Activated CD4-positive, alpha-beta memory T cell treated with anti-CD3 and anti-CD28 coated beads, Interleukin-2, amount 10 ng/mL, durations not matched to agents 7 days and 5 days (primary cell): ENCODE measurements around the gene GBA2. TPM values are rescaled to one million over a fixed set of nuclear protein-coding genes. Genes with fewer than 3 reads are reported as not detected.

ENCODE experiments used
- CTCF ChIA-PET: fragments of 350-600 bp; sonication (Branson Sonifier 250); formaldehyde crosslinking; loops from one replicate; lab custom pipeline; 2021; ENCODE audit warnings: antibody characterized with exemption, inconsistent platforms; lab: Charles Lee
- POLR2A ChIA-PET: fragments of 350-600 bp; sonication (Branson Sonifier 250); formaldehyde crosslinking; loops from one replicate; lab custom pipeline; 2021; ENCODE audit warnings: antibody characterized with exemption; lab: Charles Lee
- DNase-seq: peaks from one replicate; pipeline ENCODE4 v3.0.0-alpha.2; 2020
- H3K27ac Mint-ChIP-seq: one replicate; pipeline ENCODE4 v1.8.0; 2021; ENCODE audit warnings: mild to moderate bottlenecking, mixed read lengths
- H3K27me3 Mint-ChIP-seq: one replicate; pipeline ENCODE4 v1.8.0; 2021; ENCODE audit warnings: mixed read lengths
- H3K36me3 Mint-ChIP-seq: one replicate; pipeline ENCODE4 v1.8.0; 2021; ENCODE audit warnings: low read depth, mixed read lengths
- H3K4me1 Mint-ChIP-seq: one replicate; pipeline ENCODE4 v1.8.0; 2021; ENCODE audit warnings: mixed read lengths
- H3K4me3 Mint-ChIP-seq: one replicate; pipeline ENCODE4 v1.8.0; 2021; ENCODE audit warnings: mild to moderate bottlenecking, mixed read lengths
- H3K9me3 Mint-ChIP-seq: one replicate; pipeline ENCODE4 v1.8.0; 2021; ENCODE audit warnings: mixed read lengths
- total RNA-seq, 2 experiments: library from RNA; stranded (reverse); gene quantifications; one replicate each; pipeline ENCODE4 v1.2.3, GENCODE V29; 2021

GBA2 gene
- total RNA-seq, 2 experiments from 2014 or later, result 45.8 to 49.1 TPM

- CTCF ChIA-PET, result interaction anchor here (0.6 to 1.8 kb wide), 3 partner anchors 10 to 156 kb away, joined by 3 to 7 read pairs (median 4); partner anchors contain the start of gene RGP1
- no peak overlapping the region for H3K4me3 Mint-ChIP-seq
- no peak for DNase-seq
- H3K27me3 Mint-ChIP-seq, result no peaks in the 10 kb centered on the region
- peaks cover 7% of the 10 kb centered on the region for H3K36me3 Mint-ChIP-seq
- no peaks in the 10 kb centered on the region for H3K9me3 Mint-ChIP-seq
- peaks cover 40% of the 10 kb centered on the region for H3K4me1 Mint-ChIP-seq
- no peak overlapping the region for H3K27ac Mint-ChIP-seq
- POLR2A ChIA-PET, result interaction anchor here (1.5 to 2.9 kb wide), 2 partner anchors 11 to 12 kb away, joined by 5 to 18 read pairs; partner anchors contain the start of genes GBA2 and RGP1
Observed at GRCh38 chr9:35759795-35760194, 10.8 kb upstream of the GBA2 start.

- no peak for DNase-seq
- H3K9me3 Mint-ChIP-seq, result no peaks in the 10 kb centered on the region
- peak overlapping the region; percentile 90 for H3K4me3 Mint-ChIP-seq
- H3K36me3 Mint-ChIP-seq, result peaks cover 11% of the 10 kb centered on the region
- peak overlapping the region; percentile 0 for H3K27ac Mint-ChIP-seq
- no peaks in the 10 kb centered on the region for H3K27me3 Mint-ChIP-seq
- H3K4me1 Mint-ChIP-seq, result peaks cover 40% of the 10 kb centered on the region
- POLR2A ChIA-PET, result interaction anchor here (0.9 to 1.5 kb wide), 2 partner anchors 11 to 67 kb away, joined by 3 to 6 read pairs; no protein-coding TSS in a partner anchor
- CTCF ChIA-PET, result interaction anchor here (1.2 to 1.8 kb wide), 3 partner anchors 9 to 249 kb away, joined by 3 to 7 read pairs (median 4); partner anchors contain the start of gene RGP1
Observed at GRCh38 chr9:35758475-35759050, 9.5 kb upstream of the GBA2 start.

- peaks cover 40% of the 10 kb centered on the region for H3K4me1 Mint-ChIP-seq
- ChIA-PET POLR2A (interaction anchor here (1.5 kb wide), 1 partner anchor 10 kb away, joined by 6 read pairs; no protein-coding TSS in a partner anchor), CTCF (interaction anchor here (1.2 to 1.8 kb wide), 2 partner anchors 154 to 250 kb away, joined by 3 to 7 read pairs; no protein-coding TSS in a partner anchor)
- no peak for DNase-seq
- H3K9me3 Mint-ChIP-seq, result no peaks in the 10 kb centered on the region
- peak overlapping the region; percentile 90 for H3K4me3 Mint-ChIP-seq
- no peaks in the 10 kb centered on the region for H3K27me3 Mint-ChIP-seq
- H3K36me3 Mint-ChIP-seq, result peaks cover 16% of the 10 kb centered on the region
- H3K27ac Mint-ChIP-seq, result peak overlapping the region; percentile 55
Observed at GRCh38 chr9:35757892-35758275, 8.9 kb upstream of the GBA2 start.

- H3K36me3 Mint-ChIP-seq, result peaks cover 22% of the 10 kb centered on the region
Observed at GRCh38 chr9:35757226-35757891, 8.3 kb upstream of the GBA2 start.

GRCh38 chr9:35756275-35757225, 7.5 kb upstream of the GBA2 start:
- peaks cover 42% of the 10 kb centered on the region for H3K4me1 Mint-ChIP-seq
- peak overlapping the region; percentile 90 for H3K27ac Mint-ChIP-seq
- H3K4me3 Mint-ChIP-seq, result peak overlapping the region; percentile 90
- no peaks in the 10 kb centered on the region for H3K9me3 Mint-ChIP-seq
- no peaks in the 10 kb centered on the region for H3K27me3 Mint-ChIP-seq
- DNase-seq, result peak; percentile 84
- POLR2A ChIA-PET, result interaction anchor here (0.8 to 1.9 kb wide), 11 partner anchors 8 to 434 kb away, joined by 3 to 11 read pairs (median 3); partner anchors contain the start of genes CLTA, CREB3, GBA2 and RGP1
- peaks cover 27% of the 10 kb centered on the region for H3K36me3 Mint-ChIP-seq
- CTCF ChIA-PET, result interaction anchor here (0.6 to 2.4 kb wide), 29 partner anchors 10 to 661 kb away, joined by 3 to 28 read pairs (median 4); partner anchors contain the start of genes ARHGEF39, CCDC107, CREB3 and RMRP

More at GRCh38 chr9:35757226-35757891, 8.3 kb upstream of the GBA2 start:
- H3K27ac Mint-ChIP-seq, result peak overlapping the region; percentile 89
- peak; percentile 33 for DNase-seq
- POLR2A ChIA-PET, result interaction anchor here (1.1 to 1.8 kb wide), 7 partner anchors 9 to 96 kb away, joined by 3 to 11 read pairs (median 3); partner anchors contain the start of genes CREB3, GBA2, RGP1 and SPAG8
- CTCF ChIA-PET, result interaction anchor here (0.6 to 2.4 kb wide), 24 partner anchors 10 to 662 kb away, joined by 3 to 28 read pairs (median 4); partner anchors contain the start of genes ARHGEF39, CCDC107, CREB3 and RMRP
- no peaks in the 10 kb centered on the region for H3K9me3 Mint-ChIP-seq
- peaks cover 40% of the 10 kb centered on the region for H3K4me1 Mint-ChIP-seq
- H3K4me3 Mint-ChIP-seq, result peak overlapping the region; percentile 90
- H3K27me3 Mint-ChIP-seq, result no peaks in the 10 kb centered on the region

GRCh38 chr9:35755071-35755470, 6.0 kb upstream of the GBA2 start:
- H3K4me3 Mint-ChIP-seq, result no peak overlapping the region
- no peaks in the 10 kb centered on the region for H3K27me3 Mint-ChIP-seq
- H3K27ac Mint-ChIP-seq, result no peak overlapping the region
- H3K9me3 Mint-ChIP-seq, result no peaks in the 10 kb centered on the region
- POLR2A ChIA-PET, result interaction anchor here (1.9 kb wide), 1 partner anchor 27 kb away, joined by 4 read pairs; no protein-coding TSS in a partner anchor
- H3K36me3 Mint-ChIP-seq, result peaks cover 33% of the 10 kb centered on the region
- peaks cover 49% of the 10 kb centered on the region for H3K4me1 Mint-ChIP-seq
- DNase-seq, result no peak
- CTCF ChIA-PET, result interaction anchor here (0.6 to 2.4 kb wide), 5 partner anchors 8 to 167 kb away, joined by 3 to 28 read pairs (median 8); no protein-coding TSS in a partner anchor

DNA sequence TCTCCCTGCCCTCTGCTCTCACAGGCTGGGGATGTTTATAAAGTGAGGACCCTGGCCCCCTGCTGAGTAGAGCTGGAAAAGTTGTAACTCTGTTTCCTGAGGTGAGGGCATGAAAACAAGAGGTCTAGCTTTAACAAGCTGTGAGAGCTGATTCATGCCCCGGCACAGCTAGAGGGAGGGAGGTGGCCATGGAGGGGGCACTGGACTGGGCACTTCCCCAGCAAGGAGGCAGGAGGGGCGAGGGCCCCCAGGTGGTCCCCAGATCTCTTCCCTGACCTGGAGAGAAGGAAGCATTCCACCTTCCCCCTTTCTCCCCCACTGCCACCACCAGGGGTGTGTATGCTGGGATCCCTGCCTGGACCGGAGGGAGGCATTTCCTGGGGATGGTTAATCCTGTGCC, 5.2 kb upstream of the GBA2 start, which contains the start of gene MSMP:
Gene MSMP (minus strand): TSS at position 13 of the 400 bp plus-strand sequence. CDS start 147 bp downstream, outside the sequence.
- Mint-ChIP-seq H3K4me1 (peaks cover 48% of the 10 kb centered on the region), H3K9me3 (no peaks in the 10 kb centered on the region), H3K36me3 (peaks cover 36% of the 10 kb centered on the region), H3K27ac (no peak within 1 kb of the TSS), H3K4me3 (no peak within 1 kb of the TSS), H3K27me3 (no peaks in the 10 kb centered on the region)
- CTCF ChIA-PET, result interaction anchor here (0.6 kb wide), 2 partner anchors 12 to 166 kb away, joined by 3 read pairs; no protein-coding TSS in a partner anchor
- POLR2A ChIA-PET, result interaction anchor here (1.0 kb wide), 1 partner anchor 96 kb away, joined by 3 read pairs; no protein-coding TSS in a partner anchor
- no peak for DNase-seq

- DNase-seq, result no peak
- Mint-ChIP-seq H3K4me3 (no peak overlapping the region), H3K36me3 (peaks cover 36% of the 10 kb centered on the region), H3K9me3 (no peaks in the 10 kb centered on the region), H3K27ac (no peak overlapping the region), H3K27me3 (no peaks in the 10 kb centered on the region), H3K4me1 (peaks cover 41% of the 10 kb centered on the region)
- ChIA-PET CTCF (no interaction called here), POLR2A (interaction anchor here (1.0 kb wide), 1 partner anchor 95 kb away, joined by 3 read pairs; no protein-coding TSS in a partner anchor)
Observed at GRCh38 chr9:35753466-35753865, 4.4 kb upstream of the GBA2 start.

DNA sequence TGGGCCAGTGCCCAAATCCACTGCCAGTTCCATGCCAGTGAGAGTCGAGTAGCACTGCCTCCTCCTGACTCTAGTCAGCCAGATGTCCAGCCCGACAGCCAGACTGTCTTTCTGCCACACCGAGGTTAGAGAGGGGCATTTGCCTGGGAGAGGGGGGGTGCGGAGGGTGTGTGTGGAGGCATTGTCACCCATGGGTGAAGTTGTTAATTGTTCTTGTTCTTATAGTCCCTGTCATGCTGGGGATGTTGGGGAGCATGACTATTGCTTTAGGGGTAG, 1.2 kb upstream of the GBA2 start:
- no peak for DNase-seq
- CTCF ChIA-PET, result interaction anchor here (1.1 to 6.2 kb wide), 7 partner anchors 13 to 146 kb away, joined by 4 to 98 read pairs (median 11); partner anchors contain the start of genes CCDC107, CREB3, HINT2 and RMRP
- Mint-ChIP-seq H3K27ac (peak overlapping the region; percentile 91), H3K4me1 (peaks cover 47% of the 10 kb centered on the region), H3K27me3 (no peaks in the 10 kb centered on the region), H3K36me3 (peaks cover 37% of the 10 kb centered on the region), H3K4me3 (peak overlapping the region; percentile 94), H3K9me3 (no peaks in the 10 kb centered on the region)
- POLR2A ChIA-PET, result interaction anchor here (0.6 to 7.0 kb wide), 8 partner anchors 8 to 146 kb away, joined by 3 to 117 read pairs (median 7); partner anchors contain the start of genes CREB3, SIT1, TESK1 and TLN1

DNA sequence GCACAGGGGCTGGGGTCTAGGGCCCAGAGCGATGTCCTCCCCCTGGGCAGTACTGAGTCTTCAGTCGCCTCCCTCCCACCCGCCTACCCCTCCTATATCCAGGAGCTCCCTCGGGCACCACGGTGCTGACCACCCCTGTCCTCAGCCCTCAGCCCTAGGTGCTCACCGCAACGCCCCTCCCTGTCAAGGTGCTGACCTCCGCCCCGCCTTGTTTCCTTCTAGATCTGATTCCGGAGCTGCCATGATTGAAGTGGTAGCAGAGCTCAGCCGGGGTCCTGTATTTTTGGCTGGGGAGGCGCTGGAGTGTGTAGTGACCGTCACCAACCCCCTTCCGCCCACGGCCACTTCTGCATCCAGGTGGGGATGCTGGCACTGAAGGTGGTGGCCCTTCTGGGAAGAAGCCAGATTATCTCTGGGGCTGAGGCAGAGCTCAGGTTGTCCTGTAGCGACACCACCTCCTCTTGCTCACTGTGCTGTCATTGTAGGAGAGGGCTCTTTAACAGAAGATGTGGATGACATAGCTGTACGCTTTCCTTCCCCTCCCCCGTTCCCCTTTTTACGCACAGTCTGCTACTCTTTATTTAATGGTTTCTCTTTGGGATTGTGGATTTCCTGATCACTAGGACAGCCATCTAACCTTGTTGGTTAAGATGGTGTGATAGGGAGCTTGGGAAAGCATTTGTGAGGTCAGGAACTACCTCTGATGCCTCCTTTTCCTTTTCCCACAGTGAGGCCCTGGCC, 657 bp upstream of the GBA2 start:
- H3K27me3 Mint-ChIP-seq, result no peaks in the 10 kb centered on the region
- peak overlapping the region; percentile 94 for H3K4me3 Mint-ChIP-seq
- ChIA-PET POLR2A (interaction anchor here (0.6 to 7.0 kb wide), 15 partner anchors 8 to 150 kb away, joined by 3 to 117 read pairs (median 7); partner anchors contain the start of genes ARHGEF39, CREB3, SIT1 and SPAG8), CTCF (interaction anchor here (1.0 to 6.2 kb wide), 11 partner anchors 9 to 146 kb away, joined by 3 to 98 read pairs (median 5); partner anchors contain the start of genes CCDC107, CREB3, HINT2 and RMRP)
- no peaks in the 10 kb centered on the region for H3K9me3 Mint-ChIP-seq
- H3K36me3 Mint-ChIP-seq, result peaks cover 39% of the 10 kb centered on the region
- peak; percentile 68 for DNase-seq
- H3K27ac Mint-ChIP-seq, result peak overlapping the region; percentile 91
- H3K4me1 Mint-ChIP-seq, result peaks cover 49% of the 10 kb centered on the region
